H54 (cell line): ENCODE measurements around the gene ERGIC2.

Experiments used
- DNase-seq: peaks from one replicate; pipeline ENCODE4 v3.0.0; 2011; ENCODE audit warnings: low spot score, mixed read lengths; ENCODE audit not compliant: insufficient read length
- FAIRE-seq: peaks from 3 replicates; lab custom pipeline; 2011; peaks lifted over from hg19 to GRCh38; lab: Jason Lieb, UNC
- POLR2A ChIP-seq: IDR thresholded peaks from 2 replicates; pipeline ENCODE4 v1.6.1; 2011; ENCODE audit warnings: low read depth, mild to moderate bottlenecking, low read length

ERGIC2 gene

GRCh38 chr12:29380536-29381523, at the start of gene ERGIC2:
ERGIC2 (minus strand) TSS chr12:29381172; CDS start chr12:29371633, 9,539 bp downstream.
- FAIRE-seq (peak; percentile 99), DNase-seq (peak; percentile 76)
- 0 out of 2 replicates have a peak, but pooled peaks have one; percentile 19 for TF ChIP-seq POLR2A

DNA sequence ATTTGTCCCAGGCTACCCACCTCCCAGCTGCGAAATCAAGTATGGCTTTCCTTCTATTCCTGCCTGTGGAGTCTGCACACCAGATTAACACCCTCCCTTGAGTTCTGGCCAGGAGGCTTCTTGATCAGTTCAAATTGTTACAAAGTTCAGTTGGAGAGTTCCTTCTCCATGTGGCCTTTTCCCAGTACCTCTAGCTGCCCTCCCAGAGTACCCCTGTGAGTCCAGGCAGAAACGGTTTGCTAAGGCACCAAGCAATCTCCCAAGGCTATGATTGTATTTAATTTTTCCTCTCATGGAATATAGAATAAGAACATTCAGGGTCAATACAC, 49.7 kb upstream of the ERGIC2 start:
- DNase-seq (no peak), FAIRE-seq (no peak)
- no peak for TF ChIP-seq POLR2A

- DNase-seq (no peak), FAIRE-seq (no peak)
- no peak for TF ChIP-seq POLR2A
Measured at GRCh38 chr12:29429999-29430715, 49.2 kb upstream of the ERGIC2 start.

- TF ChIP-seq POLR2A = no peak
- FAIRE-seq = no peak
- DNase-seq = peak; percentile 9
Measured at GRCh38 chr12:29428633-29429032, 47.7 kb upstream of the ERGIC2 start.

DNA sequence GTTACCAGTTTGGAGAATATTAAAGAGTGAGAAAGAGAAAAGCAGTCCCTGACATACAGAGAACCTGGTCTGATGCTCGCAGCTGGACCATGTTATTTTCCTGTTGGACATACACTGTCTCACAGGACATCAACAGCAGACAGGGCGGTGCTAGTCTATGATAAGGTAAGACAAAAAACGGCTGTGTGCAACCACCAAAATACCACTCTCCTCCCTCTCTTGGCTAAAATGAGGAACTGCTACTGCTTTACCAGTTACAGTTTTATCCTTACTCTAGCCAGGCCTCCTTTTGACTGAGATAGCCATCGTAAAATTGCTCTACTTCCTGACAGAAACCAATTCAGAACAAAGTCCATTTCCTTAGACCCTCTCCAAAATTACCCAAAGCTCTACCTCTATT, 47.0 kb upstream of the ERGIC2 start:
- DNase-seq = no peak
- no peak for FAIRE-seq
- TF ChIP-seq POLR2A = no peak

GRCh38 chr12:29426498-29426897, 45.5 kb upstream of the ERGIC2 start:
- DNase-seq (no peak), FAIRE-seq (no peak)
- TF ChIP-seq POLR2A = no peak

GRCh38 chr12:29425722-29426121, 44.8 kb upstream of the ERGIC2 start:
- DNase-seq (no peak), FAIRE-seq (no peak)
- TF ChIP-seq POLR2A = no peak

DNA sequence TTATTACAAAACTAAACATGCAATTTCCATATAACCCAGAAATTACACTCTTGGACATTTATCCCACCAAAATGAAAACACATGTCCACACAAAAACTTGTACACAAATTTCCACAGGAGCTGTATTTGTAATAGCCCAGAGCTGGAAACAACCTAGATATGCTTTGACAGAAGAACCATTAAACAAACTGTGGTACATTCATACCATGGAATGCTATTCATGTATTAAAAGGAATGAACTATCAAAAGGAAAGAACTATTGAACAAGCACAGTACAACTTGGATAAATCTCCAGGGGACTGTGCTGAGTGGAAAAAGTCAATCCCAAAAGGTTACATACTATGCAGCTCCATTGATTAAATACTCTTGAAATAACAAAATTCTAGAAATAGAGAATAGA, 35.8 kb upstream of the ERGIC2 start:
- no peak for DNase-seq
- FAIRE-seq = no peak
- TF ChIP-seq POLR2A = no peak

DNA sequence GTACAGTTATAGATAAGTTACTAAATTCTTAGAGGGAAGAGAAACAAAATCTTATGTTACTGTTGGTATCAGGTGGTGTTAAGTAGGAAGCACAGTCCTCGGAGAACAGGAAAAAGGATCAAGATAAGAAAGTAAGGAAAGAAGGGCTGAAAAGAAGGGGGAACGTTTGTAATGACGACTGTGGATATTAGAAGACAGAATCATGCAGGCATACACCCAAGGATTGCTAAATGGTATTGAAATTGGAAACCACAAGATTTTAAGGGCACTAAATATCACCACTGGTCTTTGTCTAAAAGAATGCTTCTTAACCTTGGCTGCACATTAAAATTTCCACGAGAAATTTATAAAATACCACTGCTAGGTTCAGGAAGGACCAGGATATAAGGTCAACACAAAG, 34.1 kb upstream of the ERGIC2 start:
- TF ChIP-seq POLR2A = no peak
- no peak for DNase-seq
- FAIRE-seq = no peak

DNA sequence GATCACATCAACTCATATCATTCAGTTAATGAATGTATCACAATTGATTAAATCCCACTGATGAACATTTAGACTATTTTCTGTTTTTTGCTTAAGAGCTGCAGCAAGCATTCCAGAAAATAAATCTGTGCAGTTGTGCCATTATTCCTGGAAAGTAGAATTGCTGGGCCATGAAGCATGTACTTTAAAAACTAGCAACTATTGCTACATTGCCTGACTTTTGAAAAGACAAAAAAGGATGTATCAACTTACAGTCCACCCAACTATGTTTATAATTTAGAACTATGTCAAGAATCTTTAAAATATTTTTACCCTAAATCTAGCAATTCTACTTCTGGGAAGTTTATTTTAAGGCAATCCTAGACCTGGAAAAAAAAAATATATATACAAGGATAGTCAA, 33.4 kb upstream of the ERGIC2 start:
- DNase-seq (no peak), FAIRE-seq (no peak)
- no peak for TF ChIP-seq POLR2A

- TF ChIP-seq POLR2A = no peak
- FAIRE-seq (no peak), DNase-seq (no peak)
Measured at GRCh38 chr12:29405561-29405960, 24.6 kb upstream of the ERGIC2 start.

DNA sequence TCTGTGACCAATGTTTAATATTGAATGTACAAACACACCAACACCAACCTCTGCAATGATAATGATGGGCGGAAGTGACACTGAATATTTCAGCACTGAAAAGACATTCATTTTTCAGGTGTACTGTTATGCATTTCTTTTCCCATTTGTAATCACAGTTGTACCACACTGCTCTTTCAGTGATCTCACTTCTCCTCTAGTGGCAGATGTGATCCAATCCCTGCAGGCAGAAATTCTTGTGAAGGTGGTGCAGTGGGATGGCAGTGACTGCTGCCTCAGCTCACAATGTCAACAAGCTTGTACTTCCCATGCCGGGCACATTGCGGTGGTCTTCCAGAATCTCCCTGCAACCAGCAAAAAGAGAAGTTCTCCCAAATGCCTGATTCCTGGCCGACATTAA, 23.0 kb upstream of the ERGIC2 start:
- DNase-seq (no peak), FAIRE-seq (no peak)
- TF ChIP-seq POLR2A = no peak

GRCh38 chr12:29402437-29402836, 21.5 kb upstream of the ERGIC2 start:
- TF ChIP-seq POLR2A = no peak
- DNase-seq (no peak), FAIRE-seq (no peak)

DNA sequence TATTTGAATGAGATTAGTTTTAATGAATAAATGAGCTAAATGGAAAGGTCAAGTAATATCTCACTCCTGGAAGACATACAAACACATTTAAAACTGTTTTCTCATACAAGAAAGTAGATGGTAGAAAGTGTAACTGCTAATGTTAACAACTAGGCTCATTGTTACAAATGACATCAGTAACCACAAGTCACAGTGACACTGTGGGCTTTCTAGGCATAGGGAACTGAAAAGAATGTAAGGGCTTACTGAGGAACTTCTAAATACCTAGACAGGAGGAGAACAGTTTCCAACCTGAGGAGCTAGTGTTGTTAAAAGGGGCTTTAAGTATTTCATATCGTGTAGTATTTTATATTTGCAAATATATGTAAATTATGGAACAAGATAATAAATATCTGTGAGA, 17.5 kb upstream of the ERGIC2 start:
- DNase-seq = no peak
- no peak for TF ChIP-seq POLR2A
- no peak for FAIRE-seq
